GM19467 (cell line): ENCODE results near the gene VAV2.

ENCODE experiments used
- ATAC-seq: cut with Tn5 transposase; IDR thresholded peaks from one replicate; pipeline ENCODE4 v1.9.1; 2021; ENCODE audit warnings: mild to moderate bottlenecking, moderate library complexity; ENCODE audit not compliant: unreplicated experiment

VAV2 gene

GRCh38 chr9:133734590-133735414 lies 257.3 kb downstream of the VAV2 start:
- no peak for ATAC-seq

- ATAC-seq: no peak
Observed at GRCh38 chr9:133733796-133734533, 258.2 kb downstream of the VAV2 start.

GRCh38 chr9:133733421-133733795 lies 258.7 kb downstream of the VAV2 start:
- ATAC-seq: no peak

GRCh38 chr9:133732639-133733408 lies 259.3 kb downstream of the VAV2 start:
- ATAC-seq: no peak

GRCh38 chr9:133731876-133732638 lies 260.1 kb downstream of the VAV2 start:
- no peak for ATAC-seq

GRCh38 chr9:133730994-133731715 lies 261.0 kb downstream of the VAV2 start:
- ATAC-seq: no peak

- no peak for ATAC-seq
Observed at GRCh38 chr9:133729617-133730281, 262.4 kb downstream of the VAV2 start.

GRCh38 chr9:133728856-133729616 lies 263.1 kb downstream of the VAV2 start:
- ATAC-seq: no peak

GRCh38 chr9:133727876-133728441 lies 264.2 kb downstream of the VAV2 start:
- ATAC-seq: no peak

- ATAC-seq: no peak
Observed at GRCh38 chr9:133727277-133727875, 264.7 kb downstream of the VAV2 start.

- no peak for ATAC-seq
Observed at GRCh38 chr9:133726401-133727276, 265.5 kb downstream of the VAV2 start.

GRCh38 chr9:133725886-133726285 lies 266.2 kb downstream of the VAV2 start:
- no peak for ATAC-seq

- ATAC-seq: no peak
Observed at GRCh38 chr9:133718563-133719315, 273.4 kb downstream of the VAV2 start.

- no peak for ATAC-seq
Observed at GRCh38 chr9:133717113-133718031, 274.8 kb downstream of the VAV2 start.

GRCh38 chr9:133716564-133717112 lies 275.5 kb downstream of the VAV2 start:
- ATAC-seq: no peak
